NCI-H510A (cell line): ENCODE measurements around the gene BZW1.

Experiments
- DNase-seq: peaks from one replicate; lab custom pipeline; 2025; lab: John Stamatoyannopoulos, UW

The BZW1 gene

DNA sequence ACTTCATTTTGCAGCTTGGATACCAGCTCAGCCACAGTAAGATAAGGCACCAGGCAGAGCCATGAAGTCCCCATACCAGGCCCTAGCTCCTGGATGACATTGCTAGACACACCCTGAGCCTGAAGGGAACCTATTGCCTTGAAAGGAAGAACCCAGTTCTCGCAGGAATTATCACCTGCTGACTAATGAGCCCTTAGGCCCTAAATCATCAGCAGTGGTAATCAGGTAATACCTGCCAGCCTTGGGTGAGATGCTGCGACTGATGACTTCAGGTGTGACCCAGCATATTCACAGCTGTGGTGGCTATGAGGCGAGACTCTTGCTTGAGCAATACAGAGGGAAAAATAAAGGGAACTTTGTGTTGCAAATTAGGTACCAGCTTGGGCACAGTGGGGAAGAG is 27.8 kb downstream of the BZW1 start:
- DNase-seq, result no peak

DNA sequence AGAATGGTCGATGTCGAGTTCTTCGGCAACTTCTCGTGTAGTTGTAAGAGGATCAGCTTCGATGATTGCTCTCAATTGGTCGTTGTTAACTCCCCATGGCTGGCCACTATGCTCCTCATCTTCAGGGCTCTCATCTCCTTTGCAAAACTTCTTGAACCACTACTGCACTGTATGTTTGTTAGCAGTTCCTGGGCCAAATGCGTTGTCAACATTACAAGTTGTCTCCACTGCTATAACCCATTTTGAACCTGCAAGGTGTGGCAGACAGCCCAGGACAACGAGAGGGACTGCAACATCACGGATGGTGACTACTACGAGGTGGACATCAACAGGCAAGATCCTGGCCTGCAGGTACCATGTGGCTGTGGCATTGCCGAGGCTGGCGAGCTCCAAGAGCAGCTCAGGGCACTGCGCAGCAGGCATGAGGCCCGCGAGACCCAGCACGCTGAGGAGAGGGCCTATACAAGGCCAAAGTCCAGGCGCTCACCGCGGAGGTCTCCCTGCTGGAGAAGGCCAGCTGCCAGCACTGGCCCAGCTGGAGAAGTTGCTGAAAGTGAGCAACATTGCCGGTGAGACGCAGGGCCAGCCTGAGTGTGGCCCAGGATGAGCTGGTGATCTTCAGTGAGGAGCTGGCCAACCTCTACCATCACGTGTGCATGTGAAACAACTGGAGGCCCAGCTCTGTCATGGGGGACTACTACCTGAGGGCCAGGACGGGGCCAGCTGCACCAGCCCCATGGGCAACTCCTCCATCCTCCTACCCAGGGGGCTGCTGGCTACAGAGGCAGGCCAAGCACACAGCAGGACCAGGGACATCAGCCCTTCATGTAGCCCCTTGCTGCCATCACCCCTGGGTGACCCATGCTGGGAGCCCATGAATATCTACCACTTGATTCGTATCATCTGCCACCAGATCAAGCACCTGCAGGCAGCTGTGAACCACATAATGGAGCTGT is 32.6 kb downstream of the BZW1 start:
- no peak for DNase-seq

DNA sequence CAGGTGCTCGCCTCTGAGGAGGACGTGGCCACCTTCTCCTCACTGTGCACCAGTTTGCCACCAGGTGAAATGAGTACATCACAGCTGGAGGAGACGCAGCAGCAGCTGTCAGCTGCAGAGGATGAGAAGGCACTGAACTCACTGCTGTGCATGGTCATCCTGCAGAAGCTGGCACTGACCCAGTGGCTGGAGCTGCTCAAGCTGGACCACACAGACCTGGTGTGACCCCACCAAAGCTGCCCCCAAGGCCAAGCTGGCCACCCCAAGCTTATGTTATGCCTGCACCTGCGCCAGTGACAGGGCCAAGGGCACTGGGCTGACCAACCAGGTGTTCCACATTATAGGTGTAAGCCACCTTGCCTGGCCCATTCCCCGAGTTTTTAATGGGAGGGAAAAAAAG is 33.5 kb downstream of the BZW1 start:
- DNase-seq, result no peak

DNA sequence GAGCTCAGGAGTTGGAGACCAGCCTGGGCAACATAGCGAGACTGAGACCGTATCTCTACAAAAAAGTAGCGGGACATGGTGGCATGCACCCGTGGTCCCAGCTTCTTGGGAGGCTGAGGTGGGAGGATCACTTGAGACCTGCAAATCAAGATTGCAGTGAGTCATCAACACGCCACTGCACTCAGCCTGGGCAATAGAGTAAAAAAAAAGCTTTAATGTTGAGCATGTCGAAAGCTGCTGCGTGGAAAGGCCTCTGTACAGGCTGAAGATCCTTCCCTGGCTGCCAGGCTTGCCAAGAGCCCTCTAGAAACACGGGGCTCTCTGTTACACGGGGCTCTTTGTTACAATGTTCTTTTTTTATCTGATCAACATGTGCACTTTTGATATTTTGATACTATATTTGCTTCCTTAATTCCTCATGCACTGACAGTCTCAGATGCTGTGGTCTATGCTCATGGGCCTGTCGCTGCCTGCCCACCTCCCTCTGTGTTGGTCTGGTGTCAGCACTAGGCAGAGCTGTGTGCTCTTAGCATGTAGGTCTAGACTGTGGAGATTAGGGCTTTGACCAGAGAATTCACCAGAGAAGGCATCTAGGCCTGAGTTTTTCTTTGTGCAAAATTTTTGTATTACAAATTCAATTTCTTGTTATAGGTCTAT is 34.1 kb downstream of the BZW1 start:
- DNase-seq, result no peak

GRCh38 chr2:200847269-200847668 is 35.6 kb downstream of the BZW1 start:
- DNase-seq, result no peak

- no peak for DNase-seq
These were observed 36.2 kb downstream of the BZW1 start for GRCh38 chr2:200847939-200848338.

GRCh38 chr2:200850512-200851256 is 39.0 kb downstream of the BZW1 start:
- DNase-seq, result no peak

- no peak for DNase-seq
These were observed 39.9 kb downstream of the BZW1 start for GRCh38 chr2:200851398-200852248.

GRCh38 chr2:200852605-200853004 is 40.9 kb downstream of the BZW1 start:
- no peak for DNase-seq

DNA sequence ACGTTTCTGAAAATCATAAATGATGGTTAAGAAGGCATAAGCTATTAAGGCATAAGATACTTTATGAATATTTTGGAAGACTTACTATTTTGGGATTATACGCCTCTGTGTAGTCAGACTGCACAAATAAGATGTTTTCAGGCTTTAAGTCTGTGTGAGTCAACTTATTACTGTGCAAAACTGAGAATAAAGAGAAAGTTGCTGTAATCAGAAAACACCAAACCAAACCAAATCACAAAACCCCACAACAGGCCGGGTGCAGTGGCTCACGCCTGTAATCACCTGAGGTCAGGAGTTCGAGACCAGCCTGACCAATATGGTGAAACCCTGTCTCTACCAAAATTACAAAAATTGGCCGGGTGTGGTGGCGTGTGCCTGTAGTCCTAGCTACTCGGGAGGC is 45.1 kb downstream of the BZW1 start:
- DNase-seq, result no peak

DNA sequence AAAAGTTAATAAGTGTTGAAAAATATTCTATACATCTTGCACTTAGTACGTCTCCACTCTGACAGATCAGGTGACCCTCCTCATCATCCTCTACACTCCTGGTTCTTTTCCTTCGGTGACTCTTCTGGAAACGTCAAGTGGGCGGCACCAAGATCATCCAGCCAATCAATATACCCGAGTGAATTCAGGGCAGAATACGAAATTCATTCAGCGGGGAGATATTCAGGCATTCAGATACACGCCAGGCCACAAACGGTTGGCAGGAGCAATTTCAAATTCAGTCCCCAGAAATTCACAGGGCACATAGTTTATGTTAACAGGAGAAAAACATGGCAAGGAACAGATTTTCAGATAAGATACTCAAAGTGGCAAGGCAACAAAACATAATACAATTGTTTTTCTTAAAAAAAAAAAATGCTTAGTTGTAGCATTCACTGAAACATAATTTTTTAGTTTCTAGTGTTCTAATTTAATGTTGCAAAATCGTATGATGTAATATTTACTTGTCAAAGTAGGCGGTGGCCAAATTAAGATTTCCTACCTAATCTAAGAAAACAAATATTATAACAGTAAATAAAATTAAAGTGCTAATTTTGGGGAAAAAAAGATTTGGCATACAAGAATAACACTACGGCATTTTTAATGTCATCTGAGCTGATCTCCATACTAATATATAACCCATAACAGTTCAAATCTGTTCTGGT is 48.5 kb downstream of the BZW1 start:
- DNase-seq, result no peak

GRCh38 chr2:200861617-200862155 is 50.0 kb downstream of the BZW1 start:
- no peak for DNase-seq

DNA sequence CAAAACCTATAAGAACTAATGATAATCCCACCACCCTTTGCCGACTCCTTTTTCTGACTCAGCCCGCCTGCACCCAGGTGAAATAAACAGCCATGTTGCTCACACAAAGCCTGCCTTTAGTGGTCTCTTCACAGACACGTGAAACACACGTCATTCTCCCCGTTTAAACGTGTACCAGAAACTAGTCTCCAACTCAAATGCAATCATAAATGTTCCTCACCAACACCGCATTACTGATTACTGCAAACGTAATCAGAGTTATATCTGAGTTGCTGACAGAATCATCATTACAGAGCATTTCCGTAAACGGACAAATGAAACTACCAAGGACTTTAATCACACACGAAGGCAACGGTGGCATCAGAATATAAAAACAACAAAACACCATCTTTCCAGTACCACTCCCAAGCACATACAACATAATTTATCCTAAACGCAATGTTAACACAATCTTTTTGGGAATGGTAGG is 50.9 kb downstream of the BZW1 start:
- DNase-seq, result no peak

GRCh38 chr2:200863782-200864175 is 52.1 kb downstream of the BZW1 start:
- no peak for DNase-seq

GRCh38 chr2:200864176-200865034 is 52.7 kb downstream of the BZW1 start, which contains the start of gene CLK1:
TSS of gene CLK1 (minus strand) at chr2:200864658. CDS start at chr2:200861862, 2,796 bp downstream.
- DNase-seq, result peak; percentile 91

DNA sequence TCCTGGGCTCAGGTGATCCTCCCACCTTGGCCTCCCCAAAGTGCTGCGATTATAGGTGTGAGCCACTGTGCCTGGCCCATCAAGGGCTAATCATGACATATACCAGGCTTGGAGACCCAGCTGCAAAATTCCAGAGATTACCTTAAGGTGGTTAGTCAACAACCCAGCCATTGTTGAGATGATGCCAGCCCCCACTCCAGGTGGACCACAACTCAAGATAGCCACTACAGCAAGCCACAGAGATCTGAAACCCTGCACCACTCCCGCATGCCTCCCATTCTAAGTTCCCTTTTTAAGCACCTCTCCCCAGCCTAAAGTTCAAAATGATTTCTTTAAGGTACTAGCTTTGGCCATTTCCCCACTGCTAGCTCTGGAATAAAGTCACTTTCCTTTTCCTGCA is 57.3 kb downstream of the BZW1 start:
- DNase-seq, result no peak

DNA sequence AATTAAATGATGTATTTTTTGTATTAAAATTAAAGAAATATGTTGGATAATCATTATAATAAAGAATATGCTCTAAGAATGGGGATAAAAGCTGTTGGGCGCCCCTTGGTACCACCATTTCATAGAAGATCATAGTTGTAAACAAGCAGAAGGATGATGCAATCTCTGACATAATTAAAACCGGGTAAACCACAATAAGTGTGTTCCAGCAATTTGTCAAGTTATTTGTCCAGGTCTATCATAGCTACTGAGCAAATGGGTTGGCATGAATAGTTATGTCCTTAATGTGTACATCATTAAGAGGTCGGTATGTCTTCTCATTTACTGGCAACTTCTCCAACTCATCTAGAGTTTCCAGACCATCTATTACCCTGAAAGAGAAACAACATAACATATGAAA is 59.4 kb downstream of the BZW1 start:
- no peak for DNase-seq

GRCh38 chr2:200873560-200873959 is 61.9 kb downstream of the BZW1 start:
- DNase-seq, result no peak
